Esophagus mucosa (tissue), 1 donor: Measurements from ENCODE around the gene UBL4A. TPM values are rescaled to one million over a fixed set of nuclear protein-coding genes. Genes with fewer than 3 reads are reported as not detected.
"Not testable (repeated sequence)": the region's sequence is repeated elsewhere in the genome, so short reads cannot be mapped to it uniquely, and the experiment has no call there.

ENCODE experiments used
- ATAC-seq: fragments of 200-7000 bp; cut with Tn5 transposase; one replicate; pipeline ENCODE4 v1.9.1; 2020
- total RNA-seq: library from RNA; stranded (reverse); gene quantifications from one replicate; pipeline ENCODE4 v1.2.4, GENCODE V29; 2023
- donor health status: DM: yes; HTN: yes; CAD: no.

Gene UBL4A
- total RNA-seq, 1 donor from 2014 or later: 32.3 TPM

- ATAC-seq: no peak
Measured at GRCh38 chrX:154507673-154508383, 21.4 kb upstream of the UBL4A start.

- no peak for ATAC-seq
Measured at GRCh38 chrX:154506483-154507332, 20.3 kb upstream of the UBL4A start.

GRCh38 chrX:154505734-154506133 is 19.3 kb upstream of the UBL4A start:
- ATAC-seq: peak; percentile 79

GRCh38 chrX:154502989-154503388 is 16.6 kb upstream of the UBL4A start:
- ATAC-seq: peak; percentile 14

- no peak for ATAC-seq
Measured at GRCh38 chrX:154502098-154502497, 15.7 kb upstream of the UBL4A start.

GRCh38 chrX:154501423-154501822 is 15.0 kb upstream of the UBL4A start:
- ATAC-seq: not testable (repeated sequence)

- not testable (repeated sequence) for ATAC-seq
Measured at GRCh38 chrX:154496591-154497137, 10.2 kb upstream of the UBL4A start.

- ATAC-seq: no peak
Measured at GRCh38 chrX:154495472-154495922, 9.1 kb upstream of the UBL4A start.

- no peak for ATAC-seq
Measured at GRCh38 chrX:154494715-154495114, 8.3 kb upstream of the UBL4A start.

GRCh38 chrX:154490414-154491083 is 4.1 kb upstream of the UBL4A start, which contains the start of gene SLC10A3:
Gene SLC10A3 (minus strand): TSS chrX:154490629. CDS start chrX:154488940, 1,689 bp downstream.
- ATAC-seq: peak; percentile 90

- ATAC-seq: peak; percentile 14
Measured at GRCh38 chrX:154490021-154490413, 3.6 kb upstream of the UBL4A start.

- no peak for ATAC-seq
Measured at GRCh38 chrX:154489182-154489581, 2.8 kb upstream of the UBL4A start.

GRCh38 chrX:154488336-154489075 is 2.1 kb upstream of the UBL4A start:
- no peak for ATAC-seq

GRCh38 chrX:154487518-154488290 is 1.3 kb upstream of the UBL4A start:
- ATAC-seq: no peak

- no peak for ATAC-seq
Measured at GRCh38 chrX:154486052-154486395, 391 bp downstream of the UBL4A start.

- no peak for ATAC-seq
Measured at GRCh38 chrX:154485150-154486051, 1.0 kb downstream of the UBL4A start.

- ATAC-seq: peak; percentile 68
Measured at GRCh38 chrX:154484255-154485149, 1.9 kb downstream of the UBL4A start.

GRCh38 chrX:154483325-154483724 is 3.1 kb downstream of the UBL4A start:
- no peak for ATAC-seq

- no peak for ATAC-seq
Measured at GRCh38 chrX:154482786-154483185, 3.6 kb downstream of the UBL4A start.
